IMR-90 (cell line): ENCODE results near the gene ADAMTS19. TPM values are rescaled to one million over a fixed set of nuclear protein-coding genes. Genes with fewer than 3 reads are reported as not detected.

Experiments used
- ATAC-seq: fragments of 200-7000 bp; cut with Tn5 transposase; 2 replicates; pipeline ENCODE4 v1.9.1; 2020; ENCODE audit warnings: low read depth, mild to moderate bottlenecking, moderate library complexity
- BruUV-seq: library from RNA; stranded (reverse); fragments of 400-500 nt; replicated peaks from 2 replicates; lab custom pipeline; 2021; lab: Mats Ljungman, UMichigan
- CTCF ChIA-PET: fragments of 300-600 bp; formaldehyde crosslinking; extraction: SDS; loops from one replicate; lab custom pipeline; 2021; ENCODE audit warnings: antibody characterized with exemption; lab: Yijun Ruan, JAX
- POLR2A ChIA-PET: fragments of 300-600 bp; sonication (Branson Sonifier 250); formaldehyde crosslinking; loops from one replicate; lab custom pipeline; 2022; ENCODE audit warnings: antibody characterized with exemption; ENCODE audit not compliant: unreplicated experiment; lab: Charles Lee
- DNase-seq: peaks from one replicate; pipeline ENCODE4 v3.0.0; 2013
- H2AFZ ChIP-seq: replicated peaks from 2 replicates; pipeline ENCODE3; 2013; ENCODE audit warnings: low read length, mild to moderate bottlenecking; ENCODE audit not compliant: poor library complexity
- H2AK5ac ChIP-seq: 2 replicates; pipeline ENCODE4 v1.6.1; 2013; ENCODE audit warnings: low read depth, low read length, inconsistent platforms
- H2AK9ac ChIP-seq: replicated peaks from 2 replicates; pipeline ENCODE3; 2013; ENCODE audit warnings: mild to moderate bottlenecking, low read depth, low read length, moderate library complexity; ENCODE audit not compliant: poor library complexity
- H2BK120ac ChIP-seq: 2 replicates; pipeline ENCODE4 v1.6.1; 2013; ENCODE audit warnings: low read depth, low read length, inconsistent platforms
- H2BK15ac ChIP-seq: 3 replicates; pipeline ENCODE4 v1.6.1; 2013; ENCODE audit warnings: low read depth, low read length, inconsistent platforms
- H2BK20ac ChIP-seq: 2 replicates; pipeline ENCODE4 v1.6.1; 2013; ENCODE audit warnings: low read depth, mild to moderate bottlenecking, inconsistent platforms, low read length, moderate library complexity
- H2BK5ac ChIP-seq: 2 replicates; pipeline ENCODE4 v1.6.1; 2013; ENCODE audit warnings: mild to moderate bottlenecking, low read depth, low read length, inconsistent platforms; ENCODE audit not compliant: poor library complexity, severe bottlenecking
- H3K14ac ChIP-seq: replicated peaks from 2 replicates; pipeline ENCODE4 v1.6.1; 2013; ENCODE audit warnings: low read depth, low read length, inconsistent platforms
- H3K18ac ChIP-seq: 2 replicates; pipeline ENCODE4 v1.6.1; 2013; ENCODE audit warnings: low read depth, low read length, control low read depth
- H3K23ac ChIP-seq: 2 replicates; pipeline ENCODE4 v1.6.1; 2013; ENCODE audit warnings: low read depth, low read length, inconsistent platforms
- H3K27ac ChIP-seq: 2 replicates; pipeline ENCODE4 v1.5.1; 2013; ENCODE audit warnings: mild to moderate bottlenecking, control low read depth, low read length; ENCODE audit not compliant: insufficient read depth
- H3K27me3 ChIP-seq: 2 replicates; pipeline ENCODE4 v1.6.1; 2013; ENCODE audit warnings: low read length; ENCODE audit not compliant: control insufficient read depth, insufficient read depth
- H3K36me3 ChIP-seq: 2 replicates; pipeline ENCODE4 v1.6.1; 2013; ENCODE audit warnings: low read length, mixed read lengths; ENCODE audit not compliant: control insufficient read depth, insufficient read depth
- H3K4ac ChIP-seq: 2 replicates; pipeline ENCODE4 v1.6.1; 2013; ENCODE audit warnings: low read depth, low read length, inconsistent platforms
- H3K4me1 ChIP-seq: 2 replicates; pipeline ENCODE4 v1.6.1; 2013; ENCODE audit warnings: low read length, mixed read lengths; ENCODE audit not compliant: control insufficient read depth, insufficient read depth
- H3K4me2 ChIP-seq: 2 replicates; pipeline ENCODE4 v1.6.1; 2013; ENCODE audit warnings: low read depth, mild to moderate bottlenecking, control low read depth, low read length, moderate library complexity
- H3K4me3 ChIP-seq: 2 replicates; pipeline ENCODE4 v1.5.1; 2013; ENCODE audit warnings: low read depth, mild to moderate bottlenecking, control low read depth, low read length, moderate library complexity; ENCODE audit not compliant: insufficient read depth
- H3K56ac ChIP-seq: 2 replicates; pipeline ENCODE4 v1.6.1; 2013; ENCODE audit warnings: low read length, inconsistent platforms; ENCODE audit not compliant: insufficient read depth; ENCODE audit errors: extremely low read depth
- H3K79me1 ChIP-seq, 2 experiments: 2 replicates each; pipeline ENCODE4 v1.6.1; 2013; ENCODE audit warnings: low read length in 2 of 2, inconsistent platforms in 1 of 2, low read depth in 1 of 2
- H3K9ac ChIP-seq: 2 replicates; pipeline ENCODE4 v1.6.1; 2013; ENCODE audit warnings: low read depth, low read length, control low read depth
- H3K9me1 ChIP-seq: 2 replicates; pipeline ENCODE4 v1.6.1; 2013; ENCODE audit warnings: low read length, inconsistent platforms; ENCODE audit not compliant: insufficient read depth
- H3K9me3 ChIP-seq: 2 replicates; pipeline ENCODE4 v1.6.1; 2013; ENCODE audit warnings: low read length; ENCODE audit not compliant: control insufficient read depth, insufficient read depth
- H4K20me1 ChIP-seq: 2 replicates; pipeline ENCODE4 v1.6.1; 2013; ENCODE audit warnings: low read length, inconsistent platforms; ENCODE audit not compliant: insufficient read depth
- H4K5ac ChIP-seq: 2 replicates; pipeline ENCODE4 v1.6.1; 2013; ENCODE audit warnings: mild to moderate bottlenecking, low read depth, low read length, control low read depth
- H4K8ac ChIP-seq, 2 experiments: 2 replicates each; pipeline ENCODE4 v1.6.1; 2013; ENCODE audit warnings: low read depth in 2 of 2, low read length in 2 of 2, control low read depth in 1 of 2, inconsistent platforms in 1 of 2
- H4K91ac ChIP-seq: 2 replicates; pipeline ENCODE4 v1.6.1; 2013; ENCODE audit warnings: low read depth, low read length, inconsistent platforms; ENCODE audit not compliant: insufficient read depth
- BHLHE40 ChIP-seq: fragments of 150-350 bp; IDR thresholded peaks from 2 replicates; pipeline ENCODE4 v1.6.1; 2016; ENCODE audit warnings: mild to moderate bottlenecking, low read depth, low read length
- CEBPB ChIP-seq: IDR thresholded peaks from 2 replicates; pipeline ENCODE4 v1.6.1; 2012; ENCODE audit warnings: low read depth, low read length, improper control_type of control experiment
- CHD1 ChIP-seq: IDR thresholded peaks from 2 replicates; pipeline ENCODE4 v1.6.1; 2012; ENCODE audit warnings: low read depth, low read length, improper control_type of control experiment
- FOS ChIP-seq: fragments of 150-350 bp; IDR thresholded peaks from 2 replicates; pipeline ENCODE4 v1.6.1; 2016; ENCODE audit warnings: low read depth, low read length
- MAFK ChIP-seq: IDR thresholded peaks from 2 replicates; pipeline ENCODE4 v1.6.1; 2012; ENCODE audit warnings: low read depth, low read length, improper control_type of control experiment
- MAZ ChIP-seq: IDR thresholded peaks from 2 replicates; pipeline ENCODE4 v1.6.1; 2012; ENCODE audit warnings: low read depth, mild to moderate bottlenecking, low read length, improper control_type of control experiment, moderate library complexity, borderline replicate concordance
- NFE2L2 ChIP-seq: fragments of 150-350 bp; IDR thresholded peaks from 2 replicates; pipeline ENCODE4 v1.6.1; 2016; ENCODE audit warnings: low read depth, mild to moderate bottlenecking, low read length
- POLR2A ChIP-seq: IDR thresholded peaks from 2 replicates; pipeline ENCODE4 v1.6.1; 2012; ENCODE audit warnings: mild to moderate bottlenecking, low read depth, low read length
- RAD21 ChIP-seq: IDR thresholded peaks from 2 replicates; pipeline ENCODE4 v1.6.1; 2012; ENCODE audit warnings: low read length, improper control_type of control experiment
- RCOR1 ChIP-seq: IDR thresholded peaks from 2 replicates; pipeline ENCODE4 v1.6.1; 2012; ENCODE audit warnings: mild to moderate bottlenecking, low read length, improper control_type of control experiment; ENCODE audit not compliant: insufficient replicate concordance
- RFX5 ChIP-seq: IDR thresholded peaks from 2 replicates; pipeline ENCODE4 v1.8.0; 2012; ENCODE audit warnings: low read depth, mild to moderate bottlenecking, low read length, moderate library complexity
- SMC3 ChIP-seq: fragments of 150-350 bp; IDR thresholded peaks from 2 replicates; pipeline ENCODE4 v1.6.1; 2016; ENCODE audit warnings: low read depth, mild to moderate bottlenecking, antibody characterized with exemption, low read length, moderate library complexity
- WGBS, 2 experiments: methylation state at CpG; one replicate each; pipeline versions ENCODE4 v1.1.5 to v1.1.7; 2013; ENCODE audit warnings: missing lambda C conversion rate in 2 of 2; ENCODE audit not compliant: insufficient read length in 1 of 2; ENCODE audit errors: extremely low coverage in 2 of 2; 5-methylcytosine and 5-hydroxymethylcytosine counted together
- dilution Hi-C: fragments of 300-500 bp; cut with HindIII; formaldehyde crosslinking; loops from one replicate; pipeline ENCODE4 v1.14.3; 2018; ENCODE audit warnings: low sequenced_read_pairs; ENCODE audit not compliant: unreplicated experiment
- in situ Hi-C: fragments of 300-500 bp; cut with MboI; formaldehyde crosslinking; loops from 3 replicates; pipeline ENCODE4 v1.14.3; 2019; ENCODE audit warnings: low sequenced_read_pairs, inconsistent platforms, mixed read lengths
- intact Hi-C: fragments of 100-400 bp; cut with micrococcal nuclease; formaldehyde crosslinking; loops from 2 replicates; pipeline ENCODE4 v1.10.0; 2022
- polyA plus RNA-seq, 3 experiments: library from polyadenylated mRNA; depleted of rRNA; stranded (reverse); fragments of >200 nt; gene quantifications; 2 replicates each; pipeline ENCODE4 v1.2.3, GENCODE V29; 2012; ENCODE audit warnings: low replicate concordance in 1 of 3
- total RNA-seq: library from RNA; depleted of rRNA; stranded (reverse); fragments of >200 nt; gene quantifications from 2 replicates; pipeline ENCODE4 v1.2.3, GENCODE V29; 2012
- TF ChIP-seq, protein P1 (sequence below): fragments of 150-350 bp; IDR thresholded peaks from 2 replicates; pipeline ENCODE4 v1.6.1; 2017; ENCODE audit warnings: mild to moderate bottlenecking, antibody characterized with exemption, low read length, low read depth
- TF ChIP-seq, protein P2 (sequence below): conservative IDR thresholded peaks from 2 replicates; pipeline ENCODE4 v1.5.1; 2012; ENCODE audit warnings: mild to moderate bottlenecking, low read depth, low read length, improper control_type of control experiment

ADAMTS19 gene
- total and polyA plus RNA-seq, 2 of the 4 experiments (the other 2 are of a cell fraction), result under 0.01 to 0.17 TPM

DNA sequence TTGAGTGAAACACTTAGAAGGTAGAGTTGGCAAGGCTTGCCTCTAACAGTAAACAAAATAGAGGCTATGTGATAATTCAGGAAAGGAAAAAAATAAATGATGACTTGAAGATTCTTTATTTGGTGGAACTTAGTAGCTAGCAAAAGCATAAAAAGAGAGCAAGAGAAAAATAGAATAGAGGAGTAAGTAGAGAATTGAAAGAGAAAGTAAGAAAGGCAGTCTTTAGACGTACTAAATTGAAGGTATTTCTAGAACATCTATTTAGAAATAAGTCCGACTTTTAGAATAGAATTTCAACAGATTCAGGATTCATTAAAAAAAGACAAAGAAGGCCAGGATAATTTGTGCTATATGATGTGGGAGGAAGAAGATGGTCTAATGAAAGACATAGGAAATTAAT, 159.7 kb downstream of the ADAMTS19 start:
- in situ Hi-C loops, result no loop called here
- Histone ChIP-seq H3K27ac (no peak overlapping the region), H3K9me3 (no peaks in the 10 kb centered on the region; the same call in 1 of the 2 replicates), H4K20me1 (no peaks in the 10 kb centered on the region), H2BK120ac (no peak overlapping the region), H3K36me3 (no peaks in the 10 kb centered on the region), H3K27me3 (no peaks in the 10 kb centered on the region), H2BK15ac (no peak overlapping the region), H3K4me3 (no peak overlapping the region), H4K5ac (no peak overlapping the region), H2BK5ac (no peak overlapping the region), H2AK5ac (no peak overlapping the region), H2BK20ac (no peak overlapping the region), H3K18ac (no peak overlapping the region), H3K4me2 (no peak overlapping the region), H3K14ac (no peak overlapping the region), H4K8ac (no peak overlapping the region), H3K4me1 (no peaks in the 10 kb centered on the region), H3K9me1 (no peaks in the 10 kb centered on the region), H2AK9ac (no peak overlapping the region), H3K4ac (no peak overlapping the region), H3K9ac (no peak overlapping the region), H4K91ac (no peak overlapping the region), H3K79me1 (no peaks in the 10 kb centered on the region), H2AFZ (no peak overlapping the region), H3K23ac (no peak overlapping the region), H3K56ac (no peak overlapping the region)
- no peak for TF ChIP-seq SMC3
- TF ChIP-seq POLR2A, result no peak
- TF ChIP-seq MAFK, result no peak
- TF ChIP-seq, protein P1, sequence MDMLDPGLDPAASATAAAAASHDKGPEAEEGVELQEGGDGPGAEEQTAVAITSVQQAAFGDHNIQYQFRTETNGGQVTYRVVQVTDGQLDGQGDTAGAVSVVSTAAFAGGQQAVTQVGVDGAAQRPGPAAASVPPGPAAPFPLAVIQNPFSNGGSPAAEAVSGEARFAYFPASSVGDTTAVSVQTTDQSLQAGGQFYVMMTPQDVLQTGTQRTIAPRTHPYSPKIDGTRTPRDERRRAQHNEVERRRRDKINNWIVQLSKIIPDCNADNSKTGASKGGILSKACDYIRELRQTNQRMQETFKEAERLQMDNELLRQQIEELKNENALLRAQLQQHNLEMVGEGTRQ, result no peak
- TF ChIP-seq CEBPB, result no peak
- TF ChIP-seq BHLHE40, result no peak
- no peak for TF ChIP-seq RCOR1
- TF ChIP-seq RFX5, result no peak
- no peak for TF ChIP-seq CHD1
- no peak for TF ChIP-seq FOS
- TF ChIP-seq NFE2L2, result no peak
- no peak for TF ChIP-seq MAZ
- no peak for TF ChIP-seq RAD21
- TF ChIP-seq, protein P2, sequence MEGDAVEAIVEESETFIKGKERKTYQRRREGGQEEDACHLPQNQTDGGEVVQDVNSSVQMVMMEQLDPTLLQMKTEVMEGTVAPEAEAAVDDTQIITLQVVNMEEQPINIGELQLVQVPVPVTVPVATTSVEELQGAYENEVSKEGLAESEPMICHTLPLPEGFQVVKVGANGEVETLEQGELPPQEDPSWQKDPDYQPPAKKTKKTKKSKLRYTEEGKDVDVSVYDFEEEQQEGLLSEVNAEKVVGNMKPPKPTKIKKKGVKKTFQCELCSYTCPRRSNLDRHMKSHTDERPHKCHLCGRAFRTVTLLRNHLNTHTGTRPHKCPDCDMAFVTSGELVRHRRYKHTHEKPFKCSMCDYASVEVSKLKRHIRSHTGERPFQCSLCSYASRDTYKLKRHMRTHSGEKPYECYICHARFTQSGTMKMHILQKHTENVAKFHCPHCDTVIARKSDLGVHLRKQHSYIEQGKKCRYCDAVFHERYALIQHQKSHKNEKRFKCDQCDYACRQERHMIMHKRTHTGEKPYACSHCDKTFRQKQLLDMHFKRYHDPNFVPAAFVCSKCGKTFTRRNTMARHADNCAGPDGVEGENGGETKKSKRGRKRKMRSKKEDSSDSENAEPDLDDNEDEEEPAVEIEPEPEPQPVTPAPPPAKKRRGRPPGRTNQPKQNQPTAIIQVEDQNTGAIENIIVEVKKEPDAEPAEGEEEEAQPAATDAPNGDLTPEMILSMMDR, result no peak
- dilution Hi-C loops, result no loop called here
- DNase-seq (no peak), ATAC-seq (no peak)
- intact Hi-C loops, result no loop called here
- ChIA-PET POLR2A (no interaction called here), CTCF (no interaction called here)
- no CpG with 5 or more reads among the region's 2 CpGs for WGBS, 2 experiments
- no TSS peak for BruUV-seq
